RWPE2 (cell line): ENCODE measurements around the gene ADCY2.

Source experiments
- ATAC-seq: fragments of 200-7000 bp; cut with Tn5 transposase; 3 replicates; pipeline ENCODE4 v1.9.1; 2021; ENCODE audit warnings: low read depth
- DNase-seq: peaks from one replicate; pipeline ENCODE4 v3.0.0-alpha.2; 2020; ENCODE audit warnings: low spot score
- H3K27ac ChIP-seq: fragments of 450-650 bp; 2 replicates; pipeline ENCODE4 v1.5.1; 2017; ENCODE audit warnings: mild to moderate bottlenecking; ENCODE audit not compliant: poor library complexity, severe bottlenecking
- H3K27me3 ChIP-seq: fragments of 250-450 bp; sonication (Bioruptor Pico); 2 replicates; pipeline ENCODE4 v1.5.1; 2021; ENCODE audit warnings: mild to moderate bottlenecking, moderate library complexity; ENCODE audit not compliant: insufficient read depth, poor library complexity, severe bottlenecking
- H3K36me3 ChIP-seq: fragments of 250-450 bp; sonication (Bioruptor Pico); 2 replicates; pipeline ENCODE4 v1.5.1; 2020; ENCODE audit warnings: low read depth, mild to moderate bottlenecking, moderate library complexity
- H3K4me1 ChIP-seq: fragments of 250-450 bp; sonication (Bioruptor Pico); 2 replicates; pipeline ENCODE4 v1.5.1; 2021; ENCODE audit warnings: mild to moderate bottlenecking, moderate library complexity; ENCODE audit not compliant: insufficient read depth, poor library complexity, severe bottlenecking
- H3K4me3 ChIP-seq: fragments of 250-450 bp; sonication (Bioruptor Pico); 2 replicates; pipeline ENCODE4 v1.5.1; 2021; ENCODE audit warnings: mild to moderate bottlenecking, moderate library complexity; ENCODE audit not compliant: severe bottlenecking
- H3K9me3 ChIP-seq: fragments of 250-450 bp; sonication (Bioruptor Pico); 2 replicates; pipeline ENCODE4 v1.5.1; 2021; ENCODE audit warnings: mild to moderate bottlenecking, moderate library complexity; ENCODE audit not compliant: severe bottlenecking
- TF ChIP-seq, protein P1 (sequence below): fragments of 450-650 bp; IDR thresholded peaks from one replicate; pipeline ENCODE4 v1.5.1; 2017; ENCODE audit warnings: mild to moderate bottlenecking, moderate library complexity; ENCODE audit not compliant: poor library complexity, severe bottlenecking

ADCY2 gene

DNA sequence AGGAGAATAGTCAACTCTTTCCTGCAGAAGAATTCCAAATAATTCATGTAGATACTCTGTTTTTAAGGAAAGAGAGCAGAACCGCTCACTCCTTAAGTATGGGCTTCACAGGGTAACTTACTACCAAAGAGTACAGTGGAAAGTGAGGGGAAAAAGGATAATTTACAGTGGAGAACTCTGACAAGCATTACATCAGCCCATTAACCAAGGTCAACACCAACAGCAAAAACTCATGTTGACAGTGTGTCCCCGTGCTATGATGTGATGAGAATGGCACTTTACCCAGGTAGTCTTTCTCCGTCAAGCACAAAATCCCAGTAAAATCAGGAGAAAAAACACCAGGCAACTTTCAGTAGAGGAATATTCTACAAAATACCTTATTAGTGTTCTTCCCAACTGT, 104.3 kb downstream of the ADCY2 start:
- TF ChIP-seq, protein P1, sequence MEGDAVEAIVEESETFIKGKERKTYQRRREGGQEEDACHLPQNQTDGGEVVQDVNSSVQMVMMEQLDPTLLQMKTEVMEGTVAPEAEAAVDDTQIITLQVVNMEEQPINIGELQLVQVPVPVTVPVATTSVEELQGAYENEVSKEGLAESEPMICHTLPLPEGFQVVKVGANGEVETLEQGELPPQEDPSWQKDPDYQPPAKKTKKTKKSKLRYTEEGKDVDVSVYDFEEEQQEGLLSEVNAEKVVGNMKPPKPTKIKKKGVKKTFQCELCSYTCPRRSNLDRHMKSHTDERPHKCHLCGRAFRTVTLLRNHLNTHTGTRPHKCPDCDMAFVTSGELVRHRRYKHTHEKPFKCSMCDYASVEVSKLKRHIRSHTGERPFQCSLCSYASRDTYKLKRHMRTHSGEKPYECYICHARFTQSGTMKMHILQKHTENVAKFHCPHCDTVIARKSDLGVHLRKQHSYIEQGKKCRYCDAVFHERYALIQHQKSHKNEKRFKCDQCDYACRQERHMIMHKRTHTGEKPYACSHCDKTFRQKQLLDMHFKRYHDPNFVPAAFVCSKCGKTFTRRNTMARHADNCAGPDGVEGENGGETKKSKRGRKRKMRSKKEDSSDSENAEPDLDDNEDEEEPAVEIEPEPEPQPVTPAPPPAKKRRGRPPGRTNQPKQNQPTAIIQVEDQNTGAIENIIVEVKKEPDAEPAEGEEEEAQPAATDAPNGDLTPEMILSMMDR, result no peak
- H3K27ac ChIP-seq, result no peak overlapping the region
- H3K27me3 ChIP-seq, result no peaks in the 10 kb centered on the region
- no peak overlapping the region for H3K4me3 ChIP-seq
- H3K36me3 ChIP-seq, result no peaks in the 10 kb centered on the region
- no peak for ATAC-seq
- no peaks in the 10 kb centered on the region for H3K4me1 ChIP-seq
- no peak for DNase-seq
- peaks cover 5% of the 10 kb centered on the region for H3K9me3 ChIP-seq

- TF ChIP-seq, protein P1, result no peak
- no peaks in the 10 kb centered on the region for H3K27me3 ChIP-seq
- no peaks in the 10 kb centered on the region for H3K4me1 ChIP-seq
- H3K4me3 ChIP-seq, result no peak overlapping the region
- H3K9me3 ChIP-seq, result peaks cover 5% of the 10 kb centered on the region
- H3K36me3 ChIP-seq, result no peaks in the 10 kb centered on the region
- no peak for ATAC-seq
- H3K27ac ChIP-seq, result no peak overlapping the region
- no peak for DNase-seq
Measured at GRCh38 chr5:7501061-7501460, 105.1 kb downstream of the ADCY2 start.

DNA sequence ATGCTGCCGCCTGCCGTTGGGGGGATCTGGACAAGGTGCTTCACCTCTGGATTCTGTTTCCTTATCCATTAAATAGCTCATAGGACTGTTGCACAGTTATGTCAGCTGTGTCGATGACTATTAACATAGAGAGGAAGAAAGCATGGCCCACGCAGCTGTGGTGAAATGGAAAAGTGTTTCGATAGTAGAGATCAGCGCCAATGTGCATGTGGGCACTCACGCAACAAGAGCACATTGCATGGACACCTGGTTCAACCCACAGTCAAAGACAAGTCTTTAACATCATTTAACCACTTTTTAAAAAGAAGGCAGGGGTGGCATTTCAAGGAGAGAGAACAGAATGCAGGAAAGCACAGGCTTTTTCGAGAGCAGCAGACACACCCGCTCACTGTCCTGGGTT, 107.6 kb downstream of the ADCY2 start:
- H3K36me3 ChIP-seq, result no peaks in the 10 kb centered on the region
- TF ChIP-seq, protein P1, result no peak
- no peaks in the 10 kb centered on the region for H3K4me1 ChIP-seq
- no peak for ATAC-seq
- no peak for DNase-seq
- H3K27me3 ChIP-seq, result no peaks in the 10 kb centered on the region
- peaks cover 5% of the 10 kb centered on the region for H3K9me3 ChIP-seq
- H3K27ac ChIP-seq, result no peak overlapping the region
- H3K4me3 ChIP-seq, result no peak overlapping the region

- no peaks in the 10 kb centered on the region for H3K9me3 ChIP-seq
- no peaks in the 10 kb centered on the region for H3K36me3 ChIP-seq
- ATAC-seq, result no peak
- no peak overlapping the region for H3K4me3 ChIP-seq
- no peaks in the 10 kb centered on the region for H3K4me1 ChIP-seq
- no peak for DNase-seq
- H3K27me3 ChIP-seq, result no peaks in the 10 kb centered on the region
- H3K27ac ChIP-seq, result no peak overlapping the region
- TF ChIP-seq, protein P1, result no peak
Measured at GRCh38 chr5:7515284-7515914, 119.5 kb downstream of the ADCY2 start.

GRCh38 chr5:7516253-7516652, 120.3 kb downstream of the ADCY2 start:
- no peaks in the 10 kb centered on the region for H3K36me3 ChIP-seq
- ATAC-seq, result no peak
- DNase-seq, result no peak
- H3K9me3 ChIP-seq, result peaks cover 2% of the 10 kb centered on the region
- no peak overlapping the region for H3K4me3 ChIP-seq
- no peak overlapping the region for H3K27ac ChIP-seq
- H3K4me1 ChIP-seq, result no peaks in the 10 kb centered on the region
- H3K27me3 ChIP-seq, result no peaks in the 10 kb centered on the region
- TF ChIP-seq, protein P1, result no peak
